GM12891 (cell line): ENCODE results near the gene GSDME.

Experiments used
- PAX5 ChIP-seq: IDR thresholded peaks from 2 replicates; pipeline ENCODE4 v1.6.1; 2011; ENCODE audit warnings: low read length, moderate library complexity, mild to moderate bottlenecking; ENCODE audit not compliant: insufficient read depth, severe bottlenecking
- POLR2A ChIP-seq: IDR thresholded peaks from 2 replicates; pipeline ENCODE4 v1.6.1; 2011; ENCODE audit warnings: low read depth, low read length, control low read depth
- POLR2AphosphoS5 ChIP-seq: IDR thresholded peaks from 2 replicates; pipeline ENCODE4 v1.6.1; 2011; ENCODE audit warnings: low read depth, low read length, control low read depth
- SPI1 ChIP-seq: IDR thresholded peaks from 2 replicates; pipeline ENCODE4 v1.6.1; 2011; ENCODE audit warnings: low read depth, low read length, control low read depth
- TAF1 ChIP-seq: IDR thresholded peaks from 2 replicates; pipeline ENCODE4 v1.6.1; 2011; ENCODE audit warnings: low read depth, low read length, control low read depth

DNA sequence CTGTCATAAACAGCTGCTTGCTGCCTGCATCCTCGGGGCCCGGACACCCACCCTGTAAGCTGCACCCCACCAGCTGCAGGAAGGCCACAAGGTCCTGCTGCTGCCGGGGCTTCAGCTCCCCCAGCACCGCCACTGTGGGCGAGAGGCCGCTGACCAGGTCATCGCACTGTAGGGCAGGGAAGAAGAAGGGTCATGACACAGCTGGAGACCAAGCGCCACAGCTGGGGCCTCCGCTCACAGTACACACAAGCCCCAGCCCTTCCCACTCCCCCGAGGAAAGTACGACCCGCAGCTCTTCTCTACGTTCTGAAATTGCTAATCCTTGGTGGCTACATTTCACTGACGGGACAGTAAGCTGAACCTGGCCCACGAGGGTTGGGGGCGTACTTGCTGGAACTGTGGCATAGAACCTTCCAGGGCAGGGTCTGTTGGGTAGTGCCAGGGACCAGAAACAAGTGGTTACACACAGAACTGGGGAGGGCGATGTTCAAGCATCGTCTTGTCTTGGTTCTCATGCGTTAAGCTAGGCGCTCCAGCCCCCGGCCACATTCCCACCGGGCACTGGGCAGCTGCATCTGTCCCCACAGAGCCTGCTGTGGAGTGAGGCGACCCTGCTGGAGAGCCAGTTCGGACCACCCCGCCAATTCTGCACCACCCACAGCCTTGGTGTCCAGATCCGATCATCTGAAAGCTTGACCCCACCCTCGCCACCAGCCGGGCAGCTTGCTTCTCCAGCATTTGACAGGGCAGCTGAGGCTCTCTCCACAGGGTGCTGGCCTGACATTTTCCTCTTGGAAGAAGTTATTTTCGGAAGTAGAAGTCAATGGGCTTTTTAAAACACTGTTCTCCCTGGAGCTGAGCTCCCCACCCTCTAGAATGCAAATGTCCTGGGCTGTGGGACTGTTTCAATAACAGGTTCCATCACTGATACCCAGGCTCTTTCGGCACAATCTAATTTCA, 50.8 kb downstream of the GSDME start:
- TF ChIP-seq POLR2A (no peak), POLR2AphosphoS5 (peak; percentile 45; the same call in 1 of the 2 replicates), SPI1 (no peak), TAF1 (no peak), PAX5 (no peak)
